OCI-LY3 (cell line): ENCODE results near the gene VPS41.

Source experiments
- H2AFZ ChIP-seq: fragments of 200-600, 300-600 bp; shearing (Covaris generic); 2 replicates; pipeline ENCODE4 v1.6.0; 2014; ENCODE audit warnings: antibody characterized with exemption, low read depth, low read length
- H3K27ac ChIP-seq: fragments of 200-600, 300-600 bp; sonication (generic); 2 replicates; pipeline ENCODE4 v1.5.1; 2014; ENCODE audit warnings: mild to moderate bottlenecking, low read length, moderate library complexity, mixed read lengths
- H3K27me3 ChIP-seq: fragments of 200-600, 300-600 bp; sonication (generic); 2 replicates; pipeline ENCODE4 v1.6.1; 2014; ENCODE audit warnings: low read depth, low read length, mixed read lengths
- H3K36me3 ChIP-seq: fragments of 200-600, 300-600 bp; sonication (generic); replicated peaks from 2 replicates; pipeline ENCODE3; 2014; ENCODE audit warnings: low read depth, low read length, mixed read lengths
- H3K4me1 ChIP-seq: fragments of 300-600, 200-600 bp; sonication (generic); 2 replicates; pipeline ENCODE4 v1.6.1; 2014; ENCODE audit warnings: low read length, mixed read lengths
- H3K4me2 ChIP-seq: fragments of 200-600, 300-600 bp; sonication (generic); 2 replicates; pipeline ENCODE4 v1.6.1; 2014; ENCODE audit warnings: low read length, mixed read lengths
- H3K4me3 ChIP-seq: fragments of 300-600, 200-600 bp; sonication (generic); 2 replicates; pipeline ENCODE4 v1.5.1; 2014; ENCODE audit warnings: antibody characterized with exemption, mild to moderate bottlenecking, low read length, moderate library complexity
- H3K79me2 ChIP-seq: fragments of 300-600, 200-600 bp; shearing (Covaris generic); 2 replicates; pipeline ENCODE4 v1.6.1; 2014; ENCODE audit warnings: mild to moderate bottlenecking, low read length, mixed read lengths
- H3K9ac ChIP-seq: fragments of 300-600, 200-600 bp; shearing (Covaris generic); 2 replicates; pipeline ENCODE4 v1.6.0; 2014; ENCODE audit warnings: mild to moderate bottlenecking, low read length, moderate library complexity
- H3K9me3 ChIP-seq: fragments of 200-600, 300-600 bp; shearing (Covaris generic); 2 replicates; pipeline ENCODE4 v1.6.1; 2014; ENCODE audit warnings: low read length, mixed read lengths; ENCODE audit not compliant: insufficient read depth
- H4K20me1 ChIP-seq: fragments of 200-600, 300-600 bp; sonication (generic); 2 replicates; pipeline ENCODE4 v1.6.1; 2016; ENCODE audit warnings: low read length, mixed read lengths; ENCODE audit not compliant: insufficient read depth
- EZH2phosphoT487 ChIP-seq: fragments of 200-600 bp; shearing (Covaris generic); IDR thresholded peaks from 2 replicates; pipeline ENCODE4 v1.6.1; 2018; ENCODE audit warnings: antibody characterized with exemption, mixed run types, low read depth
- TF ChIP-seq, protein P1 (sequence below): fragments of 200-600, 300-600 bp; sonication (generic); IDR thresholded peaks from 2 replicates; pipeline ENCODE4 v1.5.1; 2014; ENCODE audit warnings: antibody characterized with exemption, low read length, low read depth

Gene VPS41

DNA sequence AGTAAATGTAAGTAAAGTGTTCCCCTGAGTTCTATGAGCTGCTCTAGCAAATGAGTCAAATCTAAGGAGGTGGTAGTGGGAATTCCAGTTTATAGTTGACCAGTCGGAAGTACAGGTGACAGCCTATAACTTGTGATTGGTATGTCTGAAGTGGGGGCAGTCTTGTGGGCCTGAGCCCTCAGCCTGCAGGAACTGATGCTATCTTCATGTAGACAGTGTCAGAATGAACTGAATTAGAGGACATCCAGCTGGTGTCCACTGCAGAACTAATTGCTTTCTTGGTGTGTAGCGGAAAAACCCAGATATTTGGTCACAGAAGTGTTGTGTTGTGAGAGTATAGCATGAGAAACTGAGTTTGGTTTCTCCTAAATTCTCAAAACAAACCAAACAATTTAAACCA, 150.0 kb downstream of the VPS41 start:
- Histone ChIP-seq H2AFZ (no peak overlapping the region), H4K20me1 (no peaks in the 10 kb centered on the region), H3K9me3 (no peaks in the 10 kb centered on the region), H3K4me1 (no peaks in the 10 kb centered on the region), H3K36me3 (peaks cover 8% of the 10 kb centered on the region), H3K4me3 (no peak overlapping the region), H3K27ac (no peak overlapping the region), H3K4me2 (no peak overlapping the region), H3K27me3 (no peaks in the 10 kb centered on the region), H3K9ac (no peak overlapping the region), H3K79me2 (no peaks in the 10 kb centered on the region)
- TF ChIP-seq EZH2phosphoT487: no peak
- TF ChIP-seq, protein P1, sequence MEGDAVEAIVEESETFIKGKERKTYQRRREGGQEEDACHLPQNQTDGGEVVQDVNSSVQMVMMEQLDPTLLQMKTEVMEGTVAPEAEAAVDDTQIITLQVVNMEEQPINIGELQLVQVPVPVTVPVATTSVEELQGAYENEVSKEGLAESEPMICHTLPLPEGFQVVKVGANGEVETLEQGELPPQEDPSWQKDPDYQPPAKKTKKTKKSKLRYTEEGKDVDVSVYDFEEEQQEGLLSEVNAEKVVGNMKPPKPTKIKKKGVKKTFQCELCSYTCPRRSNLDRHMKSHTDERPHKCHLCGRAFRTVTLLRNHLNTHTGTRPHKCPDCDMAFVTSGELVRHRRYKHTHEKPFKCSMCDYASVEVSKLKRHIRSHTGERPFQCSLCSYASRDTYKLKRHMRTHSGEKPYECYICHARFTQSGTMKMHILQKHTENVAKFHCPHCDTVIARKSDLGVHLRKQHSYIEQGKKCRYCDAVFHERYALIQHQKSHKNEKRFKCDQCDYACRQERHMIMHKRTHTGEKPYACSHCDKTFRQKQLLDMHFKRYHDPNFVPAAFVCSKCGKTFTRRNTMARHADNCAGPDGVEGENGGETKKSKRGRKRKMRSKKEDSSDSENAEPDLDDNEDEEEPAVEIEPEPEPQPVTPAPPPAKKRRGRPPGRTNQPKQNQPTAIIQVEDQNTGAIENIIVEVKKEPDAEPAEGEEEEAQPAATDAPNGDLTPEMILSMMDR: no peak

DNA sequence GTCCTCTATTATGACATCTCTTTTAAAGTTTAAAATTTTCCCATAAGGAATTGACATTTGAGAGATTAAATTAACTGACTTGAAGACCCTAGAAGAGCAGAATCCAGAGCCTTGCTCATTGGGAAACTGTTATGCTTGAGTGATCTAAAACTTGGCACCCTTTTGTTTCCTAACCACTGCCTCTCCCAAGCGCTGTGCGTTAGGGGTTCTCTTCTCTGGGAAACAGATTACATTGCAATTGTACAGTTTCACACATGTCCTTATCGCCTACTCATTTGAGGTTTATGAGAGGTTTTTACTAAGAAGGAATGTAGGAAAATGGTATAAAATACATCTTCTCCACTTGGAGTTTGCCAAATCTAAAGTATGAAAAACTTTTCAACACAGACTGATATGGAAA, 151.1 kb downstream of the VPS41 start:
- Histone ChIP-seq H3K4me3 (no peak overlapping the region), H3K27me3 (no peaks in the 10 kb centered on the region), H3K27ac (no peak overlapping the region), H3K9ac (no peak overlapping the region), H3K9me3 (no peaks in the 10 kb centered on the region), H4K20me1 (no peaks in the 10 kb centered on the region), H2AFZ (no peak overlapping the region), H3K4me2 (no peak overlapping the region), H3K36me3 (peaks cover 5% of the 10 kb centered on the region), H3K79me2 (no peaks in the 10 kb centered on the region), H3K4me1 (no peaks in the 10 kb centered on the region)
- TF ChIP-seq, protein P1: no peak
- TF ChIP-seq EZH2phosphoT487: no peak

DNA sequence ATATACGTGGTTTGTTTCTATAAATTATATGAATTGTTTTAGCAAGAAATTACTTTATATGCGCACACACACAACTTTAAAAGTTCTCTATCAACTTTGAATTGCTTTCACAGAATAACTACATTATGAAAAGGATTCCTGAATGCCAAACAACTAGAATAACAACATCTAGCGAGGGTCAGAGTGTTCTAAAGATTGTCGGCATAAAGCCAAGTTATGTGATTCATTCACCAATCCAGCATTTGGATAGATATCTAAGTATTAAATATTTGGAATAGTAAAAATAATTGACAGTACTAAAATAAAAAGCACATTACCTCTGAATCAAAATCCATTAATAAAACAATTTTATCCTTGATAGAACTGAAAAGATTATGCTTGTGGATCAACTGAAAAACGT, 152.5 kb downstream of the VPS41 start:
- H3K4me3 ChIP-seq: no peak overlapping the region
- no peak overlapping the region for H2AFZ ChIP-seq
- H3K79me2 ChIP-seq: no peaks in the 10 kb centered on the region
- H3K27ac ChIP-seq: no peak overlapping the region
- H3K4me1 ChIP-seq: no peaks in the 10 kb centered on the region
- H3K4me2 ChIP-seq: no peak overlapping the region
- TF ChIP-seq, protein P1: no peak
- TF ChIP-seq EZH2phosphoT487: no peak
- H3K9me3 ChIP-seq: no peaks in the 10 kb centered on the region
- H3K36me3 ChIP-seq: peaks cover 5% of the 10 kb centered on the region
- H4K20me1 ChIP-seq: no peaks in the 10 kb centered on the region
- H3K27me3 ChIP-seq: no peaks in the 10 kb centered on the region
- no peak overlapping the region for H3K9ac ChIP-seq

DNA sequence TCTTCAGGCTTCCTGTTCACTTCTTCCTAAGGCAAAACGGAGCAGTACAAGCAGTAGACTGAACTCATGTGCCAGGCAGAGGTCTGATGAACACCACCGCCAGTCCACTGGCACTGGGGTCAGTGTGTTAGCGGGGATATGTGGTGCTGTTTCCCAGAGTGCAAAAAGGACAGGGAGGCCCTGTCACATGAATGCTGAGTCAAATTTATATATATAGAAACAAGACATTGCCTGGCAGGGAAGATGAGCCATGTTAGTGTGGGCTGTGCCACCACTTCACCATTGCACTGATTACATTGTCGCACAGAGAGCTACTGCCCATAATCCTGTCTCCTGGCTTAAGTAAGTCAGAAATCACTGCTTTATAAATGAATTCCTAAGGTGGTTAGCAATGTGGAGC, 155.6 kb downstream of the VPS41 start:
- no peak overlapping the region for H3K27ac ChIP-seq
- no peaks in the 10 kb centered on the region for H4K20me1 ChIP-seq
- H3K36me3 ChIP-seq: peaks cover 5% of the 10 kb centered on the region
- no peak overlapping the region for H3K4me3 ChIP-seq
- no peak overlapping the region for H3K4me2 ChIP-seq
- no peak overlapping the region for H3K9ac ChIP-seq
- TF ChIP-seq, protein P1: no peak
- TF ChIP-seq EZH2phosphoT487: no peak
- no peak overlapping the region for H2AFZ ChIP-seq
- H3K79me2 ChIP-seq: no peaks in the 10 kb centered on the region
- H3K4me1 ChIP-seq: no peaks in the 10 kb centered on the region
- no peaks in the 10 kb centered on the region for H3K9me3 ChIP-seq
- H3K27me3 ChIP-seq: no peaks in the 10 kb centered on the region
